IMR-90 (cell line): ENCODE measurements around the gene CEP162. TPM values are rescaled to one million over a fixed set of nuclear protein-coding genes. Genes with fewer than 3 reads are reported as not detected.

Experiments used
- ATAC-seq: fragments of 200-7000 bp; cut with Tn5 transposase; 2 replicates; pipeline ENCODE4 v1.9.1; 2020; ENCODE audit warnings: low read depth, mild to moderate bottlenecking, moderate library complexity
- BruUV-seq: library from RNA; stranded (reverse); fragments of 400-500 nt; replicated peaks from 2 replicates; lab custom pipeline; 2021; lab: Mats Ljungman, UMichigan
- CTCF ChIA-PET: fragments of 300-600 bp; formaldehyde crosslinking; extraction: SDS; loops from one replicate; lab custom pipeline; 2021; ENCODE audit warnings: antibody characterized with exemption; lab: Yijun Ruan, JAX
- POLR2A ChIA-PET: fragments of 300-600 bp; sonication (Branson Sonifier 250); formaldehyde crosslinking; loops from one replicate; lab custom pipeline; 2022; ENCODE audit warnings: antibody characterized with exemption; ENCODE audit not compliant: unreplicated experiment; lab: Charles Lee
- DNase-seq: peaks from one replicate; pipeline ENCODE4 v3.0.0; 2013
- H2AFZ ChIP-seq: replicated peaks from 2 replicates; pipeline ENCODE3; 2013; ENCODE audit warnings: low read length, mild to moderate bottlenecking; ENCODE audit not compliant: poor library complexity
- H2AK5ac ChIP-seq: 2 replicates; pipeline ENCODE4 v1.6.1; 2013; ENCODE audit warnings: low read depth, low read length, inconsistent platforms
- H2AK9ac ChIP-seq: replicated peaks from 2 replicates; pipeline ENCODE3; 2013; ENCODE audit warnings: mild to moderate bottlenecking, low read depth, low read length, moderate library complexity; ENCODE audit not compliant: poor library complexity
- H2BK120ac ChIP-seq: 2 replicates; pipeline ENCODE4 v1.6.1; 2013; ENCODE audit warnings: low read depth, low read length, inconsistent platforms
- H2BK15ac ChIP-seq: 3 replicates; pipeline ENCODE4 v1.6.1; 2013; ENCODE audit warnings: low read depth, low read length, inconsistent platforms
- H2BK20ac ChIP-seq: 2 replicates; pipeline ENCODE4 v1.6.1; 2013; ENCODE audit warnings: low read depth, mild to moderate bottlenecking, inconsistent platforms, low read length, moderate library complexity
- H2BK5ac ChIP-seq: 2 replicates; pipeline ENCODE4 v1.6.1; 2013; ENCODE audit warnings: mild to moderate bottlenecking, low read depth, low read length, inconsistent platforms; ENCODE audit not compliant: poor library complexity, severe bottlenecking
- H3K14ac ChIP-seq: replicated peaks from 2 replicates; pipeline ENCODE4 v1.6.1; 2013; ENCODE audit warnings: low read depth, low read length, inconsistent platforms
- H3K18ac ChIP-seq: 2 replicates; pipeline ENCODE4 v1.6.1; 2013; ENCODE audit warnings: low read depth, low read length, control low read depth
- H3K23ac ChIP-seq: 2 replicates; pipeline ENCODE4 v1.6.1; 2013; ENCODE audit warnings: low read depth, low read length, inconsistent platforms
- H3K27ac ChIP-seq: 2 replicates; pipeline ENCODE4 v1.5.1; 2013; ENCODE audit warnings: mild to moderate bottlenecking, control low read depth, low read length; ENCODE audit not compliant: insufficient read depth
- H3K27me3 ChIP-seq: 2 replicates; pipeline ENCODE4 v1.6.1; 2013; ENCODE audit warnings: low read length; ENCODE audit not compliant: control insufficient read depth, insufficient read depth
- H3K36me3 ChIP-seq: 2 replicates; pipeline ENCODE4 v1.6.1; 2013; ENCODE audit warnings: low read length, mixed read lengths; ENCODE audit not compliant: control insufficient read depth, insufficient read depth
- H3K4ac ChIP-seq: 2 replicates; pipeline ENCODE4 v1.6.1; 2013; ENCODE audit warnings: low read depth, low read length, inconsistent platforms
- H3K4me1 ChIP-seq: 2 replicates; pipeline ENCODE4 v1.6.1; 2013; ENCODE audit warnings: low read length, mixed read lengths; ENCODE audit not compliant: control insufficient read depth, insufficient read depth
- H3K4me2 ChIP-seq: 2 replicates; pipeline ENCODE4 v1.6.1; 2013; ENCODE audit warnings: low read depth, mild to moderate bottlenecking, control low read depth, low read length, moderate library complexity
- H3K4me3 ChIP-seq: 2 replicates; pipeline ENCODE4 v1.5.1; 2013; ENCODE audit warnings: low read depth, mild to moderate bottlenecking, control low read depth, low read length, moderate library complexity; ENCODE audit not compliant: insufficient read depth
- H3K56ac ChIP-seq: 2 replicates; pipeline ENCODE4 v1.6.1; 2013; ENCODE audit warnings: low read length, inconsistent platforms; ENCODE audit not compliant: insufficient read depth; ENCODE audit errors: extremely low read depth
- H3K79me1 ChIP-seq, 2 experiments: 2 replicates each; pipeline ENCODE4 v1.6.1; 2013; ENCODE audit warnings: low read length in 2 of 2, inconsistent platforms in 1 of 2, low read depth in 1 of 2
- H3K9ac ChIP-seq: 2 replicates; pipeline ENCODE4 v1.6.1; 2013; ENCODE audit warnings: low read depth, low read length, control low read depth
- H3K9me1 ChIP-seq: 2 replicates; pipeline ENCODE4 v1.6.1; 2013; ENCODE audit warnings: low read length, inconsistent platforms; ENCODE audit not compliant: insufficient read depth
- H3K9me3 ChIP-seq: 2 replicates; pipeline ENCODE4 v1.6.1; 2013; ENCODE audit warnings: low read length; ENCODE audit not compliant: control insufficient read depth, insufficient read depth
- H4K20me1 ChIP-seq: 2 replicates; pipeline ENCODE4 v1.6.1; 2013; ENCODE audit warnings: low read length, inconsistent platforms; ENCODE audit not compliant: insufficient read depth
- H4K5ac ChIP-seq: 2 replicates; pipeline ENCODE4 v1.6.1; 2013; ENCODE audit warnings: mild to moderate bottlenecking, low read depth, low read length, control low read depth
- H4K8ac ChIP-seq, 2 experiments: 2 replicates each; pipeline ENCODE4 v1.6.1; 2013; ENCODE audit warnings: low read depth in 2 of 2, low read length in 2 of 2, control low read depth in 1 of 2, inconsistent platforms in 1 of 2
- H4K91ac ChIP-seq: 2 replicates; pipeline ENCODE4 v1.6.1; 2013; ENCODE audit warnings: low read depth, low read length, inconsistent platforms; ENCODE audit not compliant: insufficient read depth
- BHLHE40 ChIP-seq: fragments of 150-350 bp; IDR thresholded peaks from 2 replicates; pipeline ENCODE4 v1.6.1; 2016; ENCODE audit warnings: mild to moderate bottlenecking, low read depth, low read length
- CEBPB ChIP-seq: IDR thresholded peaks from 2 replicates; pipeline ENCODE4 v1.6.1; 2012; ENCODE audit warnings: low read depth, low read length, improper control_type of control experiment
- ELK1 ChIP-seq: fragments of 150-350 bp; IDR thresholded peaks from 2 replicates; pipeline ENCODE4 v1.6.1; 2016; ENCODE audit warnings: low read depth, mild to moderate bottlenecking, low read length, moderate library complexity, borderline replicate concordance
- MAFK ChIP-seq: IDR thresholded peaks from 2 replicates; pipeline ENCODE4 v1.6.1; 2012; ENCODE audit warnings: low read depth, low read length, improper control_type of control experiment
- MAZ ChIP-seq: IDR thresholded peaks from 2 replicates; pipeline ENCODE4 v1.6.1; 2012; ENCODE audit warnings: low read depth, mild to moderate bottlenecking, low read length, improper control_type of control experiment, moderate library complexity, borderline replicate concordance
- RCOR1 ChIP-seq: IDR thresholded peaks from 2 replicates; pipeline ENCODE4 v1.6.1; 2012; ENCODE audit warnings: mild to moderate bottlenecking, low read length, improper control_type of control experiment; ENCODE audit not compliant: insufficient replicate concordance
- RFX5 ChIP-seq: IDR thresholded peaks from 2 replicates; pipeline ENCODE4 v1.8.0; 2012; ENCODE audit warnings: low read depth, mild to moderate bottlenecking, low read length, moderate library complexity
- dilution Hi-C: fragments of 300-500 bp; cut with HindIII; formaldehyde crosslinking; loops from one replicate; pipeline ENCODE4 v1.14.3; 2018; ENCODE audit warnings: low sequenced_read_pairs; ENCODE audit not compliant: unreplicated experiment
- in situ Hi-C: fragments of 300-500 bp; cut with MboI; formaldehyde crosslinking; loops from 3 replicates; pipeline ENCODE4 v1.14.3; 2019; ENCODE audit warnings: low sequenced_read_pairs, inconsistent platforms, mixed read lengths
- intact Hi-C: fragments of 100-400 bp; cut with micrococcal nuclease; formaldehyde crosslinking; loops from 2 replicates; pipeline ENCODE4 v1.10.0; 2022
- polyA plus RNA-seq, 3 experiments: library from polyadenylated mRNA; depleted of rRNA; stranded (reverse); fragments of >200 nt; gene quantifications; 2 replicates each; pipeline ENCODE4 v1.2.3, GENCODE V29; 2012; ENCODE audit warnings: low replicate concordance in 1 of 3
- total RNA-seq: library from RNA; depleted of rRNA; stranded (reverse); fragments of >200 nt; gene quantifications from 2 replicates; pipeline ENCODE4 v1.2.3, GENCODE V29; 2012
- TF ChIP-seq, protein P1 (sequence below): fragments of 150-350 bp; IDR thresholded peaks from 2 replicates; pipeline ENCODE4 v1.6.1; 2017; ENCODE audit warnings: mild to moderate bottlenecking, antibody characterized with exemption, low read length, low read depth

Gene CEP162
- total and polyA plus RNA-seq, 2 of the 4 experiments (the other 2 are of a cell fraction), result 1.2 to 1.6 TPM

DNA sequence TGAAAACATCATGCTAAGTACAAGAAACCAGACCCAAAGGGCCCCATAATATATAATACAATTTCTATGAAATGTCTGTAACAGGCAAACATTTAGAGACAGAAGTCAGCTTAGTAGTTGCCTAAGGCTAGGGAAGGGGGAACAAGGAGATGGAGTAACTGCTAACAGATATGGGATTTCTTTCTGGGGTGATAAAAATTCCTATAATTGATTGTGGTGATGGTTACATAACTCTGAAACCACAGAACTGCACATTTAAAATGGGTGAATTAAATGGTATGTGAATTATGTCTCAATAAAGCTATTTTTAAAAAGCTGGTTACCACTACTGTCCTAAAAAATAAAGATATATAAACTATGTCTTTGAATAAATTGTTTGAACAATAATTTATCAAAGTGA, 3.2 kb downstream of the CEP162 start:
- Histone ChIP-seq H3K4me3 (no peak overlapping the region), H4K8ac (no peak overlapping the region), H3K36me3 (no peaks in the 10 kb centered on the region), H3K4me1 (no peaks in the 10 kb centered on the region), H2BK20ac (no peak overlapping the region), H2AK5ac (no peak overlapping the region), H3K27me3 (no peaks in the 10 kb centered on the region), H3K18ac (no peak overlapping the region), H3K4me2 (no peak overlapping the region), H3K9me1 (no peaks in the 10 kb centered on the region), H2AFZ (no peak overlapping the region), H3K56ac (no peak overlapping the region), H2AK9ac (no peak overlapping the region), H2BK5ac (no peak overlapping the region), H3K79me1 (peaks cover 4% of the 10 kb centered on the region in 2 experiments; a peak in 1 of 4 replicates), H4K20me1 (no peaks in the 10 kb centered on the region), H3K14ac (no peak overlapping the region), H3K9ac (no peak overlapping the region), H3K9me3 (no peaks in the 10 kb centered on the region), H3K23ac (no peak overlapping the region), H3K27ac (no peak overlapping the region), H3K4ac (no peak overlapping the region), H4K91ac (no peak overlapping the region), H2BK120ac (no peak overlapping the region), H2BK15ac (no peak overlapping the region), H4K5ac (no peak overlapping the region)
- no TSS peak for BruUV-seq
- intact Hi-C loops, result loop anchor here (5.0 kb wide), 1 partner anchor 687 kb away; no protein-coding TSS in a partner anchor
- in situ Hi-C loops, result loop anchor here (5.0 to 25.0 kb wide), 2 partner anchors 332 to 612 kb away; no protein-coding TSS in a partner anchor
- TF ChIP-seq RFX5 (no peak), RCOR1 (no peak), ELK1 (no peak), BHLHE40 (no peak), MAZ (no peak), MAFK (no peak), CEBPB (no peak)
- TF ChIP-seq, protein P1, sequence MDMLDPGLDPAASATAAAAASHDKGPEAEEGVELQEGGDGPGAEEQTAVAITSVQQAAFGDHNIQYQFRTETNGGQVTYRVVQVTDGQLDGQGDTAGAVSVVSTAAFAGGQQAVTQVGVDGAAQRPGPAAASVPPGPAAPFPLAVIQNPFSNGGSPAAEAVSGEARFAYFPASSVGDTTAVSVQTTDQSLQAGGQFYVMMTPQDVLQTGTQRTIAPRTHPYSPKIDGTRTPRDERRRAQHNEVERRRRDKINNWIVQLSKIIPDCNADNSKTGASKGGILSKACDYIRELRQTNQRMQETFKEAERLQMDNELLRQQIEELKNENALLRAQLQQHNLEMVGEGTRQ, result no peak
- ATAC-seq (no peak), DNase-seq (no peak)
- POLR2A ChIA-PET, result no interaction called here
- dilution Hi-C loops, result no loop called here
- CTCF ChIA-PET, result interaction anchor here (0.7 kb wide), 1 partner anchor 610 kb away, joined by 4 read pairs; no protein-coding TSS in a partner anchor
